ENCODE results near the gene HTT-AS. TPM values are rescaled to one million over a fixed set of nuclear protein-coding genes. Genes with fewer than 3 reads are reported as not detected.

HTT-AS gene
- total RNA-seq, 1 donor from 2014 or later: not detected

DNA sequence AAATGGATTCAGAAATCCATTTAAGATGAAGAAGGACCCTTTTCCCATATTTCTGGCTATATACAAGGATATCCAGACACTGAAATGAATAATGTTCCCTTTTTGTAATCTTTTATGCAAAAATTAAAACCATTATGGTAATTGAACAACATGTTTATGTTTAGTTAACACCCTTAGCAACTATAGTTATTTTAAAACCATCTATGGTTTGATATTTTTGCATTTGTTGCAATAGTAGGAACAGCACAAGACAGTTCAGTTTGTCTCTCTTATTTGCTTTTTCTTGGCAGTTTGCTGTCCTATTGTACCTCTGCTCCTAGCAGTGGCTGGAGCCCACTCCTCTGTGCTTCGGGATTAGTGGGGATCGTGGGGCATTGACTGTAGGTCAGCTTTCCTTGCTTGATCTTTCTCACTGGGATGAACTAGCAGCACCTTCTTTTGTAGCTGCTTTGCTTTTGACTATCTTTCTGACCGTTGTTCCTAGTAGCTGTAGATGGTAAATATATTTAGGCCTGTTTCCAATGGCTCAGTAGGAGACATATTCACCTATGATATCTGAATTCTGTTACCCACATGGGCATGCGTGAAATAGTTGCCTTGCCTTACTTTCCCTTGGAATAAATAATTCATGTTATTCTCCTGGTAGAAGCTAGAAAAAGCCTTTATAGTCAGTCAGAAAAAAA, 12.9 kb upstream of the HTT-AS start:
- peaks cover 4% of the 10 kb centered on the region for H3K36me3 ChIP-seq (ENCODE audit: control insufficient read depth, insufficient read depth, low read length)
- no peaks in the 10 kb centered on the region for H3K27me3 ChIP-seq (ENCODE audit: control insufficient read depth, insufficient read depth, low read length)
- no peak overlapping the region for H3K4me3 ChIP-seq (ENCODE audit: low read depth, low read length)
- FAIRE-seq (no peak), DNase-seq (ENCODE audit: low read depth) (no peak)
- TF ChIP-seq CTCF (IDR thresholded peaks at IDR 0.05; ENCODE audit: insufficient read depth, low read length, severe bottlenecking): no peak

GRCh38 chr4:3085948-3086670, 11.8 kb upstream of the HTT-AS start:
- TF ChIP-seq CTCF (IDR thresholded peaks at IDR 0.05; ENCODE audit: insufficient read depth, low read length, severe bottlenecking): no peak
- DNase-seq (ENCODE audit: low read depth) (no peak), FAIRE-seq (no peak)

GRCh38 chr4:3083732-3084131, 9.4 kb upstream of the HTT-AS start:
- Histone ChIP-seq H3K27me3 (ENCODE audit: control insufficient read depth, insufficient read depth, low read length) (no peaks in the 10 kb centered on the region), H3K4me3 (ENCODE audit: low read depth, low read length) (no peak overlapping the region), H3K36me3 (ENCODE audit: control insufficient read depth, insufficient read depth, low read length) (peaks cover 4% of the 10 kb centered on the region)
- no peak for TF ChIP-seq CTCF (IDR thresholded peaks at IDR 0.05; ENCODE audit: insufficient read depth, low read length, severe bottlenecking)
- DNase-seq (ENCODE audit: low read depth) (no peak), FAIRE-seq (no peak)

More at GRCh38 chr4:3085948-3086670, 11.8 kb upstream of the HTT-AS start:
- H3K27me3 ChIP-seq (ENCODE audit: control insufficient read depth, insufficient read depth, low read length): no peaks in the 10 kb centered on the region
- no peak overlapping the region for H3K4me3 ChIP-seq (ENCODE audit: low read depth, low read length)
- H3K36me3 ChIP-seq (ENCODE audit: control insufficient read depth, insufficient read depth, low read length): peaks cover 4% of the 10 kb centered on the region

- DNase-seq (ENCODE audit: low read depth) (no peak), FAIRE-seq (no peak)
- no peak overlapping the region for H3K4me3 ChIP-seq (ENCODE audit: low read depth, low read length)
- peaks cover 4% of the 10 kb centered on the region for H3K36me3 ChIP-seq (ENCODE audit: control insufficient read depth, insufficient read depth, low read length)
- TF ChIP-seq CTCF (IDR thresholded peaks at IDR 0.05; ENCODE audit: insufficient read depth, low read length, severe bottlenecking): no peak
- H3K27me3 ChIP-seq (ENCODE audit: control insufficient read depth, insufficient read depth, low read length): no peaks in the 10 kb centered on the region
These were observed 8.7 kb upstream of the HTT-AS start for GRCh38 chr4:3082925-3083515.

DNA sequence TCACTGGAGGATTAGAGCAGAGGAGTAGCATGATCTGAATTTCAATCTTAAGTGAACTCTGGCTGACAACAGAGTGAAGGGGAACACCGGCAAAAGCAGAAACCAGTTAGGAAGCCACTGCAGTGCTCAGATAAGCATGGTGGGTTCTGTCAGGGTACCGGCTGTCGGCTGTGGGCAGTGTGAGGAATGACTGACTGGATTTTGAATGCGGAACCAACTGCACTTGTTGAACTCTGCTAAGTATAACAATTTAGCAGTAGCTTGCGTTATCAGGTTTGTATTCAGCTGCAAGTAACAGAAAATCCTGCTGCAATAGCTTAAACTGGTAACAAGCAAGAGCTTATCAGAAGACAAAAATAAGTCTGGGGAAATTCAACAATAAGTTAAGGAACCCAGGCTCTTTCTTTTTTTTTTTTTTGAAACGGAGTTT, 5.4 kb upstream of the HTT-AS start:
- no peaks in the 10 kb centered on the region for H3K36me3 ChIP-seq (ENCODE audit: control insufficient read depth, insufficient read depth, low read length)
- no peak for FAIRE-seq
- TF ChIP-seq CTCF (IDR thresholded peaks at IDR 0.05; ENCODE audit: insufficient read depth, low read length, severe bottlenecking): no peak
- H3K4me3 ChIP-seq (ENCODE audit: low read depth, low read length): no peak overlapping the region
- DNase-seq (ENCODE audit: low read depth): no peak
- no peaks in the 10 kb centered on the region for H3K27me3 ChIP-seq (ENCODE audit: control insufficient read depth, insufficient read depth, low read length)
